Liver (tissue), 9 donors: ENCODE data around the gene KCNA4. TPM values are rescaled to one million over a fixed set of nuclear protein-coding genes. Genes with fewer than 3 reads are reported as not detected.

ENCODE experiments used
- DNase-seq: peaks from one replicate; pipeline ENCODE4 v3.0.0-alpha.2; 2017; ENCODE audit warnings: low spot score
- H3K27ac ChIP-seq, 2 donors: one replicate each; pipeline ENCODE4 v1.7.0; 2013; ENCODE audit warnings: inconsistent platforms in 2 of 2, low read length in 2 of 2, control low read depth in 1 of 2, low read depth in 1 of 2, mild to moderate bottlenecking in 1 of 2
- H3K27me3 ChIP-seq, 4 donors: one replicate each; pipeline versions ENCODE4 v1.6.1 to v1.7.0; 2013; ENCODE audit warnings: low read length in 3 of 4, inconsistent platforms in 1 of 4, mild to moderate bottlenecking in 1 of 4, moderate library complexity in 1 of 4; ENCODE audit not compliant: control insufficient read depth in 4 of 4, insufficient read depth in 4 of 4
- H3K36me3 ChIP-seq, 4 donors: one replicate each; pipeline versions ENCODE4 v1.6.1 to v1.7.0; 2013; ENCODE audit warnings: low read length in 3 of 4, mild to moderate bottlenecking in 3 of 4, low read depth in 1 of 4, moderate library complexity in 1 of 4; ENCODE audit not compliant: control insufficient read depth in 4 of 4, insufficient read depth in 3 of 4
- H3K4me1 ChIP-seq, 4 donors: one replicate each; pipeline versions ENCODE4 v1.6.1 to v1.7.0; 2013; ENCODE audit warnings: low read length in 3 of 4, mild to moderate bottlenecking in 3 of 4, moderate library complexity in 1 of 4; ENCODE audit not compliant: control insufficient read depth in 4 of 4, insufficient read depth in 4 of 4
- H3K4me3 ChIP-seq, 3 donors: one replicate each; pipeline versions ENCODE4 v1.6.1 to v1.7.0; 2013; ENCODE audit warnings: low read length in 3 of 3, control low read depth in 1 of 3, low read depth in 1 of 3, mild to moderate bottlenecking in 1 of 3
- H3K9ac ChIP-seq, 2 donors: one replicate each; pipeline ENCODE4 v1.7.0; 2013; ENCODE audit warnings: low read length in 2 of 2, mild to moderate bottlenecking in 2 of 2, moderate library complexity in 2 of 2, control low read depth in 1 of 2, low read depth in 1 of 2
- H3K9me3 ChIP-seq, 4 donors: one replicate each; pipeline versions ENCODE4 v1.6.1 to v1.7.0; 2013; ENCODE audit warnings: low read length in 3 of 4; ENCODE audit not compliant: control insufficient read depth in 4 of 4
- ATF3 ChIP-seq: IDR thresholded peaks from 2 replicates; pipeline ENCODE4 v1.6.1; 2016; ENCODE audit warnings: antibody characterized with exemption
- CTCF ChIP-seq: fragments of 150-350 bp; IDR thresholded peaks from 2 replicates; pipeline ENCODE4 v1.5.1; 2017; ENCODE audit warnings: improper control_type of control experiment, low read depth, low read length; ENCODE audit not compliant: missing input control
- EGR1 ChIP-seq, 2 donors: IDR thresholded peaks; 2 replicates each; pipeline ENCODE4 v1.6.1; 2016 to 2018; ENCODE audit warnings: antibody characterized with exemption in 2 of 2, low read depth in 2 of 2
- FOXA1 ChIP-seq: IDR thresholded peaks from 2 replicates; pipeline ENCODE4 v1.6.1; 2016; ENCODE audit warnings: antibody characterized with exemption
- FOXA2 ChIP-seq: IDR thresholded peaks from 2 replicates; pipeline ENCODE4 v1.6.1; 2016; ENCODE audit warnings: antibody characterized with exemption
- GABPA ChIP-seq, 2 donors: IDR thresholded peaks in 1 of 2; conservative IDR thresholded peaks in 1 of 2; 2 replicates each; pipeline ENCODE4 v1.6.1; 2016; ENCODE audit warnings: antibody characterized with exemption in 2 of 2, mild to moderate bottlenecking in 1 of 2, moderate library complexity in 1 of 2
- HNF4A ChIP-seq, 2 donors: conservative IDR thresholded peaks; 2 replicates each; pipeline ENCODE4 v1.6.1; 2016; ENCODE audit warnings: antibody characterized with exemption in 2 of 2, mild to moderate bottlenecking in 2 of 2
- HNF4G ChIP-seq: IDR thresholded peaks from 2 replicates; pipeline ENCODE4 v1.6.1; 2016; ENCODE audit warnings: antibody characterized with exemption
- JUND ChIP-seq, 2 donors: IDR thresholded peaks; 2 replicates each; pipeline ENCODE4 v1.6.1; 2016; ENCODE audit warnings: antibody characterized with exemption in 2 of 2
- MAX ChIP-seq: IDR thresholded peaks from 2 replicates; pipeline ENCODE4 v1.6.1; 2016; ENCODE audit warnings: antibody characterized with exemption
- NR2F2 ChIP-seq: IDR thresholded peaks from 2 replicates; pipeline ENCODE4 v1.6.1; 2016; ENCODE audit warnings: antibody characterized with exemption
- RAD21 ChIP-seq, 2 donors: IDR thresholded peaks; 2 replicates each; pipeline ENCODE4 v1.6.1; 2016; ENCODE audit warnings: antibody characterized with exemption in 2 of 2, mild to moderate bottlenecking in 2 of 2
- REST ChIP-seq: IDR thresholded peaks from 2 replicates; pipeline ENCODE4 v1.6.1; 2016; ENCODE audit warnings: antibody characterized with exemption, mild to moderate bottlenecking
- RXRA ChIP-seq, 2 donors: IDR thresholded peaks; 2 replicates each; pipeline ENCODE4 v1.6.1; 2017 to 2018; ENCODE audit warnings: antibody characterized with exemption in 2 of 2, mild to moderate bottlenecking in 1 of 2
- SP1 ChIP-seq: IDR thresholded peaks from 2 replicates; pipeline ENCODE4 v1.6.1; 2018; ENCODE audit warnings: antibody characterized with exemption, mild to moderate bottlenecking
- TAF1 ChIP-seq: conservative IDR thresholded peaks from 2 replicates; pipeline ENCODE4 v1.6.1; 2016; ENCODE audit warnings: antibody characterized with exemption, mild to moderate bottlenecking
- YY1 ChIP-seq: IDR thresholded peaks from 2 replicates; pipeline ENCODE4 v1.6.1; 2016; ENCODE audit warnings: antibody characterized with exemption, mild to moderate bottlenecking
- ZBTB33 ChIP-seq: IDR thresholded peaks from 2 replicates; pipeline ENCODE4 v1.6.1; 2016; ENCODE audit warnings: antibody characterized with exemption
- whole genome bisulfite sequencing: extraction: QIAGEN DNeasy Blood & Tissue Kit; methylation state at CpG from one replicate; pipeline ENCODE4 v1.1.7; 2013; 5-methylcytosine and 5-hydroxymethylcytosine counted together
- polyA plus RNA-seq, 2 donors: library from polyadenylated mRNA; stranded (reverse) in 1 of 2; unstranded in 1 of 2; fragments of 200-250 nt in 1 of 2; fragments of >200 nt in 1 of 2; fragmentation: Nextera tagmentation in 1 of 2; extraction: Ambion mirVana in 1 of 2; gene quantifications; one replicate each; pipeline versions ENCODE4 v1.2.1 to v1.2.3, GENCODE V29; 2013 to 2015
- total RNA-seq, 2 donors: library from RNA; depleted of rRNA; stranded (reverse); fragments of >200 nt; gene quantifications; one replicate each; pipeline ENCODE4 v1.2.3, GENCODE V29; 2014
- donor health status: healthy.
- donor health status: healthy.
- donor health status: healthy.
- donor health status: healthy.
- donor health status: healthy.

KCNA4 gene
- total and polyA plus RNA-seq, 4 donors = 0.05 to 0.59 TPM; not detected in 2

GRCh38 chr11:30023074-30023473 is 6.2 kb upstream of the KCNA4 start:
- Histone ChIP-seq H3K9ac (no peak overlapping the region), H3K27me3 (peaks cover 0 to 5% (median 0%) of the 10 kb centered on the region in 4 donors), H3K4me3 (no peak overlapping the region), H3K4me1 (no peaks in the 10 kb centered on the region), H3K36me3 (no peaks in the 10 kb centered on the region), H3K9me3 (no peaks in the 10 kb centered on the region), H3K27ac (no peak overlapping the region)
- TF ChIP-seq FOXA2 (no peak), SP1 (no peak), FOXA1 (no peak), NR2F2 (no peak), GABPA (IDR thresholded peaks at IDR 0.05 in 1 of 2, conservative IDR thresholded peaks at IDR 0.05 in 1 of 2) (no peak), MAX (no peak), RXRA (IDR thresholded peaks at IDR 0.05) (no peak), ZBTB33 (no peak)
- DNase-seq = no peak
- WGBS = 27% methylated on average over 2 of the region's 2 CpGs

- Histone ChIP-seq H3K9me3 (no peaks in the 10 kb centered on the region), H3K4me3 (no peak overlapping the region), H3K27me3 (peaks cover 2 to 10% (median 8%) of the 10 kb centered on the region in 4 donors), H3K9ac (no peak overlapping the region), H3K36me3 (no peaks in the 10 kb centered on the region), H3K4me1 (peaks cover 0 to 4% (median under 1%) of the 10 kb centered on the region in 4 donors), H3K27ac (no peak overlapping the region)
- 39% methylated on average over 3 of the region's 3 CpGs for WGBS
- DNase-seq = no peak
- TF ChIP-seq YY1 (no peak), SP1 (no peak), RAD21 (IDR thresholded peaks at IDR 0.05) (no peak), NR2F2 (no peak), FOXA1 (no peak), FOXA2 (no peak), MAX (no peak), HNF4G (no peak), TAF1 (no peak), ATF3 (no peak), CTCF (no peak), REST (no peak), ZBTB33 (no peak), RXRA (IDR thresholded peaks at IDR 0.05) (no peak), JUND (IDR thresholded peaks at IDR 0.05) (no peak), EGR1 (IDR thresholded peaks at IDR 0.05; ENCODE audit: low read depth in 2 of 2) (no peak), HNF4A (conservative IDR thresholded peaks at IDR 0.05) (no peak), GABPA (IDR thresholded peaks at IDR 0.05 in 1 of 2, conservative IDR thresholded peaks at IDR 0.05 in 1 of 2) (no peak)
Measured at GRCh38 chr11:30019481-30019880, 2.7 kb upstream of the KCNA4 start.
